ENCODE results near the gene EDNRB.
"Not testable (repeated sequence)": the region's sequence is repeated elsewhere in the genome, so short reads cannot be mapped to it uniquely, and the experiment has no call there.

The EDNRB gene

GRCh38 chr13:77918391-77919245 is at the start of gene EDNRB:
Gene EDNRB (minus strand): TSS chr13:77918831. CDS start chr13:77918573, 258 bp downstream.
- peak; percentile 59 to 70 (median 67) for DNase-seq

- no peak for DNase-seq
Measured at GRCh38 chr13:77966671-77967070, 48.0 kb upstream of the EDNRB start.

- no peak for DNase-seq
Measured at GRCh38 chr13:77952737-77953136, 34.1 kb upstream of the EDNRB start.

GRCh38 chr13:77952276-77952675 is 33.6 kb upstream of the EDNRB start:
- DNase-seq: no peak

GRCh38 chr13:77946522-77946921 is 27.9 kb upstream of the EDNRB start:
- no peak for DNase-seq

- DNase-seq: not testable (repeated sequence)
Measured at GRCh38 chr13:77935063-77935462, 16.4 kb upstream of the EDNRB start.

- DNase-seq: no peak
Measured at GRCh38 chr13:77930430-77930829, 11.8 kb upstream of the EDNRB start.

GRCh38 chr13:77928909-77929308 is 10.3 kb upstream of the EDNRB start:
- DNase-seq: peak; percentile 7 to 63 (median 52)

GRCh38 chr13:77925616-77926015 is 7.0 kb upstream of the EDNRB start:
- DNase-seq: no peak

GRCh38 chr13:77919921-77920294 is 1.3 kb upstream of the EDNRB start:
- DNase-seq: no peak

GRCh38 chr13:77919246-77919920 is 752 bp upstream of the EDNRB start:
- DNase-seq: peak in 2 of 3 donors; percentile 25 to 36

GRCh38 chr13:77916488-77916887 is 2.1 kb downstream of the EDNRB start:
- no peak for DNase-seq

GRCh38 chr13:77915686-77916085 is 2.9 kb downstream of the EDNRB start:
- DNase-seq: peak in 2 of 3 donors; percentile 22 to 50

- no peak for DNase-seq
Measured at GRCh38 chr13:77913003-77913402, 5.6 kb downstream of the EDNRB start.

- no peak for DNase-seq
Measured at GRCh38 chr13:77911751-77912150, 6.9 kb downstream of the EDNRB start.

- DNase-seq: peak in 1 of 3 donors; percentile 7
Measured at GRCh38 chr13:77909827-77910226, 8.8 kb downstream of the EDNRB start.

GRCh38 chr13:77908531-77908930 is 10.1 kb downstream of the EDNRB start:
- no peak for DNase-seq

GRCh38 chr13:77907666-77908341 is 10.8 kb downstream of the EDNRB start:
- no peak for DNase-seq

- no peak for DNase-seq
Measured at GRCh38 chr13:77904031-77904430, 14.6 kb downstream of the EDNRB start.

- DNase-seq: no peak
Measured at GRCh38 chr13:77903435-77903834, 15.2 kb downstream of the EDNRB start.

- no peak for DNase-seq
Measured at GRCh38 chr13:77902319-77902963, 16.2 kb downstream of the EDNRB start.

- no peak for DNase-seq
Measured at GRCh38 chr13:77898097-77898496, 20.5 kb downstream of the EDNRB start.

- DNase-seq: no peak
Measured at GRCh38 chr13:77896977-77897376, 21.7 kb downstream of the EDNRB start.
